GM19468 (cell line): Measurements from ENCODE around the gene MYRIP.

Experiments used
- ATAC-seq: cut with Tn5 transposase; IDR thresholded peaks from one replicate; pipeline ENCODE4 v1.9.1; 2021; ENCODE audit warnings: mild to moderate bottlenecking, moderate library complexity, moderate number of reproducible peaks; ENCODE audit not compliant: unreplicated experiment; ENCODE audit errors: extremely low read depth

The MYRIP gene

DNA sequence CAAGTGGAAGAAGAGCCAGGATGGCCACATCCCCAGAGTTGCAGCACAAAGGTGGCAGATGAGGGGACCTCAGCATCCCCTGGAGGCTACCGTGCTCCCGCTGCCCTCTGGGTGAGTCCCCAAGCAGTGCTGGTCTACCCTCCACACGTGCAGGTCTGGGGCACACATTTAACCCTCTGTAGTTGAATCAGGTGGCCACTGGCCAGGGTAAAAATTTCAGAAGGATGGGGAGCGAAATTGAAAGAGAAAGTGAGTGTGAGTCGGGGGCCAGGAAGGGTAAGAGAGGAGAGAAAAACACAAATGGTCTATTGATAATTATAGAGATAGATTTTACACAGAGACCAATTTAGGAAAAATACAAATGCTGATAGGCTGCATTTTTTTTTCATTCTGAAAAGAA is 360.6 kb downstream of the MYRIP start:
- peak; percentile 5 for ATAC-seq

DNA sequence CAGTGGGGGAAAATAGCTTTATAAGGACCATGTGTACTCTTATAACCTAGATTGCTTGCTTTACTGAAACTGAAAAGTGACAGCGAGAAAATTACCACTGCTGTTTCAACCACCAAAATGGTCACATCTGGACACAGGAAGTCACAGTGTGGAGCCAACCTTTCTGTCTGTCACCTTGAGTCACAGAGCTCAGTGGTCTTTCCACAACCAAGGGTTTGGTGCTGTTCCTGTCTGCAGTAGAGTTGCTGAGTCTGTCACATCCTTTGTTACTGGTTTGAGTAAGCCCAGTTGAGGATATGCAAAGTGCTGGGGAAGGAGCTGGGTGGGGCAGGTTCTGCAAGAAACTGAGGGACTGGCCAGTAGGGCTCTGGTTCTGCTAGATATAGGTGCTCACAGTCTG is 361.0 kb downstream of the MYRIP start:
- ATAC-seq: peak; percentile 91

- no peak for ATAC-seq
Observed at GRCh38 chr3:40172560-40172959, 363.2 kb downstream of the MYRIP start.

GRCh38 chr3:40173227-40173721 is 363.9 kb downstream of the MYRIP start:
- no peak for ATAC-seq

- no peak for ATAC-seq
Observed at GRCh38 chr3:40178012-40178594, 368.7 kb downstream of the MYRIP start.

DNA sequence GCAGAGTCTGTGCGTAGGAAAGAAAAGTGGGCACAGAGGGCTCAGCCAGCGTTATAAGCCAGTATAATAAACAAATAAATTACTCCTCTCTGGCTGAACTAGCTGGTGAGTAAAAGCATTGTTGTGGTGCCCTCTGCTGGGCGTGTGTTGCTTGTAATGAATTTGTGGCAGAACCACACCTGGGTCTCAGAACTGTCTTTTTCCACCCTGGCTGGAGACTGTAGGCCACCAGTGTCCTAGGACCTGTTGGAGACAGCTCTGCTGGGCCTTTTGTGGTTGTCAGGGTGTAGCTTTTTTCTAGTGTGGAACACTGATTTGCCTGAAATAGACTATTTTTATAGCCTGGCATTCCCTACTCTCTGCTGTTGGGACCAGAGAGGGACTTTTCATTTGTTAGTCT is 369.6 kb downstream of the MYRIP start:
- no peak for ATAC-seq

GRCh38 chr3:40181182-40181581 is 371.8 kb downstream of the MYRIP start:
- no peak for ATAC-seq

DNA sequence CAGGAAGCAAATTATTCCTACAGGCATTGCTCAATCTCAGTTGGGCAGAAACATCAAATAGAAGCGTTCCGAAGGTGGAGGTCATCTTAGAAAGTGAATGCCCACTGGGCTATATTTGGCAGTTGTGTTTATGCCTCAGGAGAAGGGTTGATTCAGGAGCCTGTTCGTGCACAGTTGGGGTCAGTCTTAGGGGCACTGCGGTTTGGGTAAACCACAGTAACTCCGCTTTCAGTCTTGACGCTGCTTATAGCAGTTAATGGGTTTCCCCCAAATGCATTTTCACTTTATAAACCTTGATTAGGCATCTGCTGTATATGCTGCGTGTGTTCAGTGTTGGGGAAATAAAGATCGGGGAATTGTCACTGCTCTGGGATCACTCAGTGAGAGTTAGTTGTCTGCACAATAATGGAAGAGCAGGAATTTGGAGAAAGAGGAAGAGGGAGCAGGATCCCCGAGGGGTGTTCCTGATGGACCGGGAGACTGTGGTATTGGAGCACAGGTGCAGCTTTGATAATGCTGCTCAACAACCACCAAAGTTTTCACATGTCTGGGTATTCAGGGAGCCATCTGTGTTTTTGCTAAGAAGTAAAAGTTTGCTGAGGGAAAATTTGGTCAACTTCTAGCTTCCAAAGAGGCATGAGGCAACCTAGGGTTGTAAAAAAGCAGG is 375.8 kb downstream of the MYRIP start:
- no peak for ATAC-seq

- no peak for ATAC-seq
Observed at GRCh38 chr3:40186508-40186907, 377.1 kb downstream of the MYRIP start.

GRCh38 chr3:40187945-40188344 is 378.5 kb downstream of the MYRIP start:
- ATAC-seq: peak; percentile 76

DNA sequence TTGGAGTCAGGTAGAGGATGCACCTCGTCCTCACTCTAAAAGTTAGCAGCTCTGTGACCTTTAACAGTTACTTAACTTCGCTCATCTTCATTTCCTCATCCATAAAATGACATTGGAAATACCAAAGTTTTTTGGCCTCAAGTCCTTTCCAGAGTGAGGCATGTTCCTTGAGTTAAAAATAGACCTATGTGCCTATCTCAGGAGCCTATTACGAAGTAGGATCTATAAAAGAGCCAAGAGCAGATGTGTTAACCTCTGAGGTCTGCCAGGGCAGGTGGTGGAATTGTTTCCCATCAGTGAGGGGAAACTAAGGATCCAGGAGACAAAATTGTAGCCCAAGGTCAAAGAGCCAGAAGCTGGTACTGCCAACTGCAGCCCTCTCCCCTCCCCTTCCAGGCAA is 379.7 kb downstream of the MYRIP start:
- no peak for ATAC-seq

DNA sequence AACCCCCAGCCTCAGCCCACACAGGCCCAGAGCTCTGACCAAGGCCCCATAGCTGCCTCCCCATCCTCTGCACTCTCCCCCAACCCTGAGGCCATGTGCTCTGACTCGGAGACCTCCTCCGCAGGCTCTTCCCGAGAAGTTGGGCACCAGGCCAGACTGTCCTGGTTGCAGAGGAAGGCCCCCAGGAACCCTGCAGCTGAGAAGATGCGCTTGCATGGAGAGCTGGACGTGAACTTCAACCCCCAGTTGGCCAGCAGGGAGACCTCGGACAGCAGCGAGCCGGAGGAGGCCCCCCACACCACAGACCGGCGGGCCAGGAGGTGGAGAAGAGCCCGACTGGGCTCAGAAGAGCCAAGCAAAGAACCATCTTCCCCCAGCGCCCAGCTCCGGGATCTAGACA is 380.6 kb downstream of the MYRIP start:
- no peak for ATAC-seq

DNA sequence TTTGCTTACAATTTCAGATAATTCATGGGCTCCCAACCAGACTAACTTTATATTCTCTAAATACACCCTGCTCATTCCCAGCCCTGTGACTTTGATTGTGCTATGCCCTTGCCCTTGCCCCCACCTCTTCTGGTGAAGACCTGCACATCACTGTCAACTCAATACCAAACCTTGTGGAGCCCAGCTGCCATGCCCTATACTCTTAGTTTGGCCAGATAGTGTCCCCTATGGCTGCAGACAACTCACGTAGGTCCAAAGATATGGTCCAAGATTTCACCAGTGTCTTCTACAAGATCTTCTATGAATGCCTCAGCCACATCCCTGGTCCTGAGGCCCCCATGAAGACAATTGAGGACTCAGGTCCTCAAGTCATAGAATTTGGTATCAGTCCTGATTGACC is 381.8 kb downstream of the MYRIP start:
- ATAC-seq: no peak

- ATAC-seq: no peak
Observed at GRCh38 chr3:40191850-40192448, 382.5 kb downstream of the MYRIP start.

DNA sequence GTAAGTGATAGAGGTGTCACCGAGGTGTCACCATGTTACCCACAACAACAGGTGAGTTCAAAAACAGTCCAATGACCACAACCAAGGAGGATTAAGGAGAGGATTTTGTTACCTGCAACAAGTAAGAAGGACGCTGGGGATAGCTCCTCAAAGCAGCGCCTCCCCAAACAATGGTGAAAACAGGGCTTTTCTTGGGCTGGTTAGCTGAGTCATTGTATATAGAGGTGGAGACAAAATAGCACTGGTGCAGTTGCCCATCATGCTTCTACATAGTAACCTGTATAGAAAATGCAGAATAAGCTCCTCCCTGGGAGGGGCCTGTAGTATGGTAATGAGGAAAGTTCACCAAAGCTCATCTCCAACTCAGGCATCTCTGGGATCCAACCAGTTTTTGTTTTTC is 383.2 kb downstream of the MYRIP start:
- no peak for ATAC-seq

- no peak for ATAC-seq
Observed at GRCh38 chr3:40196966-40197365, 387.6 kb downstream of the MYRIP start.

- ATAC-seq: no peak
Observed at GRCh38 chr3:40200692-40201316, 391.4 kb downstream of the MYRIP start.

DNA sequence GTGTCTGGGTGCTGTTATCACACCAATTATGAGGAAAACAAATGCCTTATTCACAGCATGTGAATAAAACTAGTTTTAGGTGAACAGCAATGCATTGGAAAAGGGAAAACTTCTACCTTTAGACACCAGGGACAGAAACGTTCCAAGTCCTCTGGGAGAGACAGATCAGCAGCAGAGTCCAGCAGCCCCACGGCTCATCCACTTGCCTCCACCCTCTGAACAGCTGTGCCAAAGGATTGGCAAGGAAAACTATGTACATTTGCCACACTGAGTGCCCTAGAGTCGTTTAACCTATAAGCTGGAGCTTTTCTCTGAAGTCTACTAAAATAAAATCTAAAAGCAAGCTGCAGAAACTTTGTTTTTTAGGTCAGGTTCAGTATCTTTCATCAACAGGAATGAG is 392.4 kb downstream of the MYRIP start:
- no peak for ATAC-seq

- no peak for ATAC-seq
Observed at GRCh38 chr3:40206522-40206921, 397.1 kb downstream of the MYRIP start.

- ATAC-seq: no peak
Observed at GRCh38 chr3:40207796-40208195, 398.4 kb downstream of the MYRIP start.

- ATAC-seq: no peak
Observed at GRCh38 chr3:40208251-40208650, 398.8 kb downstream of the MYRIP start.
